HepG2 (cell line): ENCODE results near the gene MFRP. TPM values are rescaled to one million over a fixed set of nuclear protein-coding genes. Genes with fewer than 3 reads are reported as not detected.
A peak's percentile ranks its signal among the peaks of the same experiment; 100 is the strongest.

Source experiments
- HNRNPLL ChIP-seq: fragments of 200-400 bp; formaldehyde crosslinking; IDR thresholded peaks from 2 replicates; pipeline ENCODE4 v1.6.1; 2017; ENCODE audit warnings: mild to moderate bottlenecking, low read depth, low read length; ENCODE audit not compliant: poor library complexity, severe bottlenecking
- JUND ChIP-seq: sonication (generic); formaldehyde crosslinking; IDR thresholded peaks from 2 replicates; pipeline ENCODE4 v1.8.0; 2022; ENCODE audit warnings: mild to moderate bottlenecking, missing genetic modification reagents
- NFE2 ChIP-seq: sonication (generic); formaldehyde crosslinking; IDR thresholded peaks from 2 replicates; pipeline ENCODE4 v1.4.0; 2020; ENCODE audit warnings: missing genetic modification reagents
- NFKBIZ ChIP-seq: IDR thresholded peaks from 2 replicates; pipeline ENCODE4 v1.6.1; 2018; ENCODE audit warnings: missing genetic modification reagents, missing compliant biosample characterization
- NFYC ChIP-seq: IDR thresholded peaks from 2 replicates; pipeline ENCODE4 v1.6.1; 2016; ENCODE audit warnings: missing genetic modification reagents, missing compliant biosample characterization
- NRL ChIP-seq: sonication (generic); formaldehyde crosslinking; IDR thresholded peaks from 2 replicates; pipeline ENCODE4 v1.5.0; 2020; ENCODE audit warnings: missing genetic modification reagents, mild to moderate bottlenecking, moderate library complexity, borderline replicate concordance
- RAD21 ChIP-seq: fragments of 450-650 bp; formaldehyde crosslinking; IDR thresholded peaks from 2 replicates; pipeline ENCODE4 v1.5.0; 2020; ENCODE audit warnings: mild to moderate bottlenecking
- RXRA ChIP-seq: sonication (generic); formaldehyde crosslinking; IDR thresholded peaks from 2 replicates; pipeline ENCODE4 v1.5.1; 2020; ENCODE audit warnings: missing genetic modification reagents
- SRF ChIP-seq: IDR thresholded peaks from 2 replicates; pipeline ENCODE4 v1.6.1; 2011; ENCODE audit warnings: mild to moderate bottlenecking, low read depth, low read length, moderate library complexity
- TCF7L2 ChIP-seq: IDR thresholded peaks from 2 replicates; pipeline ENCODE4 v1.6.1; 2011; ENCODE audit warnings: mild to moderate bottlenecking, low read depth, low read length, moderate library complexity
- ZNF3 ChIP-seq: IDR thresholded peaks from 2 replicates; pipeline ENCODE4 v1.7.0; 2017; ENCODE audit warnings: inconsistent platforms
- ZNF335 ChIP-seq: sonication (generic); formaldehyde crosslinking; IDR thresholded peaks from 2 replicates; pipeline ENCODE4 v1.4.0; 2020; ENCODE audit warnings: missing genetic modification reagents
- ZNF343 ChIP-seq: sonication (generic); formaldehyde crosslinking; IDR thresholded peaks from 2 replicates; pipeline ENCODE4 v1.4.0; 2020; ENCODE audit warnings: mild to moderate bottlenecking, missing genetic modification reagents
- ZNF468 ChIP-seq: sonication (generic); formaldehyde crosslinking; IDR thresholded peaks from 2 replicates; pipeline ENCODE4 v1.8.0; 2022; ENCODE audit warnings: mild to moderate bottlenecking, moderate library complexity, missing genetic modification reagents
- ZNF552 ChIP-seq: sonication (generic); formaldehyde crosslinking; IDR thresholded peaks from 2 replicates; pipeline ENCODE4 v1.9.0; 2022; ENCODE audit warnings: missing genetic modification reagents, mild to moderate bottlenecking, borderline replicate concordance
- ZNF556 ChIP-seq: sonication (generic); formaldehyde crosslinking; IDR thresholded peaks from 2 replicates; pipeline ENCODE4 v1.4.0; 2020; ENCODE audit warnings: mild to moderate bottlenecking, missing genetic modification reagents, borderline replicate concordance
- ZNF563 ChIP-seq: sonication (generic); formaldehyde crosslinking; IDR thresholded peaks from 2 replicates; pipeline ENCODE4 v1.8.0; 2022; ENCODE audit warnings: mild to moderate bottlenecking, moderate library complexity, missing genetic modification reagents
- ZNF639 ChIP-seq: conservative IDR thresholded peaks from 2 replicates; pipeline ENCODE4 v1.6.1; 2018; ENCODE audit warnings: missing genetic modification reagents
- polyA plus RNA-seq, 8 experiments: library from polyadenylated mRNA; depleted of rRNA in 3 of 8; stranded (reverse) in 7 of 8; unstranded in 1 of 8; fragments of >200 nt; fragmentation: Illumina TruSeq in 4 of 8; extraction: Trizol in 4 of 8; gene quantifications; 2 replicates each; pipeline versions ENCODE4 v1.2.1 to v1.2.3, GENCODE V29; 2011 to 2016; ENCODE audit warnings: low read depth in 4 of 8, missing spikeins in 1 of 8, mixed read lengths in 1 of 8; ENCODE audit not compliant: insufficient read depth in 1 of 8
- total RNA-seq, 5 experiments: library from RNA; depleted of rRNA; stranded (reverse); fragments of >200 nt; fragmentation: Illumina TruSeq; extraction: Trizol; gene quantifications; 2 replicates each; pipeline ENCODE4 v1.2.3, GENCODE V29; 2016; ENCODE audit warnings: low read depth in 1 of 5
- TF ChIP-seq, protein P1 (sequence below): sonication (generic); formaldehyde crosslinking; IDR thresholded peaks from 2 replicates; pipeline ENCODE4 v1.8.0; 2022; ENCODE audit warnings: missing genetic modification reagents, mild to moderate bottlenecking, borderline replicate concordance
- TF ChIP-seq, protein P2 (sequence below): sonication (generic); formaldehyde crosslinking; IDR thresholded peaks from 2 replicates; pipeline ENCODE4 v1.4.0; 2020; ENCODE audit warnings: missing genetic modification reagents
- TF ChIP-seq, protein P3 (sequence below): sonication (generic); formaldehyde crosslinking; IDR thresholded peaks from 2 replicates; pipeline ENCODE4 v1.9.0; 2021; ENCODE audit warnings: missing genetic modification reagents, mild to moderate bottlenecking, borderline replicate concordance
- TF ChIP-seq, protein P4 (sequence below): sonication (generic); formaldehyde crosslinking; IDR thresholded peaks from 2 replicates; pipeline ENCODE4 v1.8.0; 2022; ENCODE audit warnings: missing genetic modification reagents, low read depth, mild to moderate bottlenecking, borderline replicate concordance

Gene MFRP
- total and polyA plus RNA-seq, 2 of the 13 experiments (the other 11 are each of a cell fraction or from before 2014, with no cell fraction given), result not detected

- TF ChIP-seq TCF7L2 (no peak), NFE2 (CRISPR knock-in tag) (no peak), ZNF343 (CRISPR knock-in tag) (no peak), NFYC (CRISPR knock-in tag) (no peak), JUND (CRISPR knock-in tag) (no peak), HNRNPLL (no peak), ZNF468 (CRISPR knock-in tag) (no peak), ZNF3 (CRISPR knock-in tag) (no peak), RAD21 (CRISPR knock-in tag) (no peak), NRL (CRISPR knock-in tag) (no peak), ZNF335 (CRISPR knock-in tag) (no peak), SRF (peak; percentile 57; the same call in 1 of the 2 replicates), ZNF552 (CRISPR knock-in tag) (no peak), ZNF556 (CRISPR knock-in tag) (no peak), RXRA (CRISPR knock-in tag) (no peak), ZNF639 (CRISPR knock-in tag) (no peak), NFKBIZ (CRISPR knock-in tag) (no peak), ZNF563 (no peak)
- TF ChIP-seq, protein P1, sequence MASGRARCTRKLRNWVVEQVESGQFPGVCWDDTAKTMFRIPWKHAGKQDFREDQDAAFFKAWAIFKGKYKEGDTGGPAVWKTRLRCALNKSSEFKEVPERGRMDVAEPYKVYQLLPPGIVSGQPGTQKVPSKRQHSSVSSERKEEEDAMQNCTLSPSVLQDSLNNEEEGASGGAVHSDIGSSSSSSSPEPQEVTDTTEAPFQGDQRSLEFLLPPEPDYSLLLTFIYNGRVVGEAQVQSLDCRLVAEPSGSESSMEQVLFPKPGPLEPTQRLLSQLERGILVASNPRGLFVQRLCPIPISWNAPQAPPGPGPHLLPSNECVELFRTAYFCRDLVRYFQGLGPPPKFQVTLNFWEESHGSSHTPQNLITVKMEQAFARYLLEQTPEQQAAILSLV (CRISPR knock-in tag), result no peak
- TF ChIP-seq, protein P2, sequence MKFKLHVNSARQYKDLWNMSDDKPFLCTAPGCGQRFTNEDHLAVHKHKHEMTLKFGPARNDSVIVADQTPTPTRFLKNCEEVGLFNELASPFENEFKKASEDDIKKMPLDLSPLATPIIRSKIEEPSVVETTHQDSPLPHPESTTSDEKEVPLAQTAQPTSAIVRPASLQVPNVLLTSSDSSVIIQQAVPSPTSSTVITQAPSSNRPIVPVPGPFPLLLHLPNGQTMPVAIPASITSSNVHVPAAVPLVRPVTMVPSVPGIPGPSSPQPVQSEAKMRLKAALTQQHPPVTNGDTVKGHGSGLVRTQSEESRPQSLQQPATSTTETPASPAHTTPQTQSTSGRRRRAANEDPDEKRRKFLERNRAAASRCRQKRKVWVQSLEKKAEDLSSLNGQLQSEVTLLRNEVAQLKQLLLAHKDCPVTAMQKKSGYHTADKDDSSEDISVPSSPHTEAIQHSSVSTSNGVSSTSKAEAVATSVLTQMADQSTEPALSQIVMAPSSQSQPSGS (CRISPR knock-in tag), result no peak
- TF ChIP-seq, protein P3, sequence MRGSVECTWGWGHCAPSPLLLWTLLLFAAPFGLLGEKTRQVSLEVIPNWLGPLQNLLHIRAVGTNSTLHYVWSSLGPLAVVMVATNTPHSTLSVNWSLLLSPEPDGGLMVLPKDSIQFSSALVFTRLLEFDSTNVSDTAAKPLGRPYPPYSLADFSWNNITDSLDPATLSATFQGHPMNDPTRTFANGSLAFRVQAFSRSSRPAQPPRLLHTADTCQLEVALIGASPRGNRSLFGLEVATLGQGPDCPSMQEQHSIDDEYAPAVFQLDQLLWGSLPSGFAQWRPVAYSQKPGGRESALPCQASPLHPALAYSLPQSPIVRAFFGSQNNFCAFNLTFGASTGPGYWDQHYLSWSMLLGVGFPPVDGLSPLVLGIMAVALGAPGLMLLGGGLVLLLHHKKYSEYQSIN (CRISPR knock-in tag), result no peak
- TF ChIP-seq, protein P4, sequence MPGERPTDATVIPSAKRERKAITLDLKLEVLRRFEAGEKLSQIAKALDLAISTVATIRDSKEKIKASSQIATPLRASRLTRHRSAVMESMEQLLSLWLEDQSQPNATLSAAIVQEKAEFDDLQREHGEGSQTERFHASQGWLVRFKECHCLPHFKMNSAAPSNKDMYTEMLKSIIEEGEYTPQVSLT (CRISPR knock-in tag), result no peak
Observed at GRCh38 chr11:119369132-119369925, 22.8 kb upstream of the MFRP start (continued).
